HepG2 (cell line): ENCODE data around the gene MTHFD2. TPM values are rescaled to one million over a fixed set of nuclear protein-coding genes. Genes with fewer than 3 reads are reported as not detected.
A peak's percentile ranks its signal among the peaks of the same experiment; 100 is the strongest.

Experiments
- AGO2 ChIP-seq: fragments of 200-400 bp; formaldehyde crosslinking; optimal IDR thresholded peaks from 2 replicates; pipeline ENCODE3; 2017; ENCODE audit warnings: mild to moderate bottlenecking, low read depth, low read length, moderate library complexity
- CBX5 ChIP-seq: sonication (generic); formaldehyde crosslinking; IDR thresholded peaks from 2 replicates; pipeline ENCODE4 v1.4.0; 2020; ENCODE audit warnings: missing genetic modification reagents, borderline replicate concordance
- ELF4 ChIP-seq: sonication (generic); formaldehyde crosslinking; IDR thresholded peaks from 2 replicates; pipeline ENCODE4 v1.5.0; 2020; ENCODE audit warnings: missing genetic modification reagents, mild to moderate bottlenecking, moderate library complexity, borderline replicate concordance
- HMG20B ChIP-seq: conservative IDR thresholded peaks from 2 replicates; pipeline ENCODE4 v1.6.1; 2016; ENCODE audit warnings: missing genetic modification reagents, missing compliant biosample characterization
- ISL2 ChIP-seq: sonication (generic); formaldehyde crosslinking; IDR thresholded peaks from 2 replicates; pipeline ENCODE4 v1.5.0; 2020; ENCODE audit warnings: missing genetic modification reagents
- KLF15 ChIP-seq: sonication (generic); formaldehyde crosslinking; IDR thresholded peaks from 2 replicates; pipeline ENCODE4 v1.8.1; 2023; ENCODE audit warnings: borderline replicate concordance, mild to moderate bottlenecking, inconsistent platforms, missing genetic modification reagents, mixed read lengths
- MAF1 ChIP-seq: sonication (generic); formaldehyde crosslinking; IDR thresholded peaks from 2 replicates; pipeline ENCODE4 v1.5.0; 2020; ENCODE audit warnings: missing genetic modification reagents, borderline replicate concordance
- MATR3 ChIP-seq: sonication (generic); formaldehyde crosslinking; IDR thresholded peaks from 2 replicates; pipeline ENCODE4 v1.4.0; 2020; ENCODE audit warnings: missing genetic modification reagents
- PRPF4 ChIP-seq: fragments of 200-400 bp; formaldehyde crosslinking; IDR thresholded peaks from 2 replicates; pipeline ENCODE4 v1.6.1; 2016; ENCODE audit warnings: low read length, low read depth; ENCODE audit not compliant: poor library complexity, severe bottlenecking
- RAD21 ChIP-seq: fragments of 450-650 bp; formaldehyde crosslinking; IDR thresholded peaks from 2 replicates; pipeline ENCODE4 v1.5.0; 2020; ENCODE audit warnings: mild to moderate bottlenecking
- TBX2 ChIP-seq: sonication (generic); formaldehyde crosslinking; IDR thresholded peaks from 2 replicates; pipeline ENCODE4 v1.5.0; 2020; ENCODE audit warnings: missing genetic modification reagents, mild to moderate bottlenecking, borderline replicate concordance
- ZC3H13 ChIP-seq: sonication (generic); formaldehyde crosslinking; IDR thresholded peaks from 2 replicates; pipeline ENCODE4 v1.8.1; 2023; ENCODE audit warnings: mild to moderate bottlenecking, missing genetic modification reagents, moderate library complexity
- ZFYVE20 ChIP-seq: sonication (generic); formaldehyde crosslinking; IDR thresholded peaks from 2 replicates; pipeline ENCODE4 v1.8.0; 2023; ENCODE audit warnings: low read depth, mild to moderate bottlenecking, moderate library complexity, missing genetic modification reagents, borderline replicate concordance
- ZNF136 ChIP-seq: sonication (generic); formaldehyde crosslinking; IDR thresholded peaks from 2 replicates; pipeline ENCODE4 v1.8.1; 2022; ENCODE audit warnings: low read depth, mild to moderate bottlenecking, moderate library complexity, missing genetic modification reagents
- ZNF431 ChIP-seq: sonication (generic); formaldehyde crosslinking; IDR thresholded peaks from 2 replicates; pipeline ENCODE4 v1.9.0; 2022; ENCODE audit warnings: missing genetic modification reagents, low read depth, mild to moderate bottlenecking, borderline replicate concordance
- ZNF496 ChIP-seq: sonication (generic); formaldehyde crosslinking; IDR thresholded peaks from 2 replicates; pipeline ENCODE4 v1.8.1; 2023; ENCODE audit warnings: mild to moderate bottlenecking, moderate library complexity, missing genetic modification reagents; ENCODE audit not compliant: insufficient replicate concordance
- ZNF891 ChIP-seq: sonication (generic); formaldehyde crosslinking; IDR thresholded peaks from 2 replicates; pipeline ENCODE4 v1.5.0; 2020; ENCODE audit warnings: mild to moderate bottlenecking, missing genetic modification reagents
- polyA plus RNA-seq, 8 experiments: library from polyadenylated mRNA; depleted of rRNA in 3 of 8; stranded (reverse) in 7 of 8; unstranded in 1 of 8; fragments of >200 nt; fragmentation: Illumina TruSeq in 4 of 8; extraction: Trizol in 4 of 8; gene quantifications; 2 replicates each; pipeline versions ENCODE4 v1.2.1 to v1.2.3, GENCODE V29; 2011 to 2016; ENCODE audit warnings: low read depth in 4 of 8, missing spikeins in 1 of 8, mixed read lengths in 1 of 8; ENCODE audit not compliant: insufficient read depth in 1 of 8
- total RNA-seq, 5 experiments: library from RNA; depleted of rRNA; stranded (reverse); fragments of >200 nt; fragmentation: Illumina TruSeq; extraction: Trizol; gene quantifications; 2 replicates each; pipeline ENCODE4 v1.2.3, GENCODE V29; 2016; ENCODE audit warnings: low read depth in 1 of 5
- TF ChIP-seq, protein P1 (sequence below): sonication (generic); formaldehyde crosslinking; IDR thresholded peaks from 2 replicates; pipeline ENCODE4 v1.4.0; 2020; ENCODE audit warnings: missing genetic modification reagents, borderline replicate concordance
- TF ChIP-seq, protein P2 (sequence below): IDR thresholded peaks from 2 replicates; pipeline ENCODE4 v1.4.0; 2020; ENCODE audit warnings: mild to moderate bottlenecking, missing genetic modification reagents

MTHFD2 gene
- total and polyA plus RNA-seq, 2 of the 13 experiments (the other 11 are each of a cell fraction or from before 2014, with no cell fraction given) = 188 to 269 TPM

DNA sequence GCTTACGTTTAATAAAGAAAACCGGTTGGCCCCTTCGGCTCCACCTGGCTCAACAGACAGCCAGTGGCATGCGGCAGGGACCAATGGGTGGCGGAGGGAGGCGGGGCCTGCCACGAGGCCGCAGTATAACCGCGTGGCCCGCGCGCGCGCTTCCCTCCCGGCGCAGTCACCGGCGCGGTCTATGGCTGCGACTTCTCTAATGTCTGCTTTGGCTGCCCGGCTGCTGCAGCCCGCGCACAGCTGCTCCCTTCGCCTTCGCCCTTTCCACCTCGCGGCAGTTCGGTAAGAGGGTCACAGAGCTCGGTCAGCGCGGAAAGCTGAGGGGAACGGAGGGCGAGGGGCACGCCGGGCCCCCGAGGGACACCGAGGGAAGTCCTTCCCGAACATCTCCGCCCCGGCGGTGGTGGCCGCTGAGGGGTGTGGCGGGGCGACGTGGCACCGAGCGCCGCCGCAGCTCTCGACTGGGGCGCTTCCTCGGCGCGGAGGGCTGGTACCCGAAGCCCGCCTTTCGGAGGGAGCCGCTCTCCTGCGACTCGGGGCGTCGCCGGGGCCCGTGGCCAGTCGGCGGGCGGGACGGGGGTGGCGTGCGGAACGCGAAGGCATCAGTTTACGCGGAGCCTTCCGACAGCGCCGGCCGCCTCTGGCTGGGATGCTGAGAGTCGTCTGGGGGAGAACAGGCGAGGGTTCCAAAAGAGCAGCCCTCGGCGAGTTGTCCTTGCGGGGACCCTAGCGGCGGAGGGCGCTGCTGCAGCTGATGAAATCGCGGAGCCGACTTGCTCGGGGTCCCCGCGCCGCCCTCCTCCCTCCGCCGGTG is at the start of gene MTHFD2 (continued):
- TF ChIP-seq, protein P1, sequence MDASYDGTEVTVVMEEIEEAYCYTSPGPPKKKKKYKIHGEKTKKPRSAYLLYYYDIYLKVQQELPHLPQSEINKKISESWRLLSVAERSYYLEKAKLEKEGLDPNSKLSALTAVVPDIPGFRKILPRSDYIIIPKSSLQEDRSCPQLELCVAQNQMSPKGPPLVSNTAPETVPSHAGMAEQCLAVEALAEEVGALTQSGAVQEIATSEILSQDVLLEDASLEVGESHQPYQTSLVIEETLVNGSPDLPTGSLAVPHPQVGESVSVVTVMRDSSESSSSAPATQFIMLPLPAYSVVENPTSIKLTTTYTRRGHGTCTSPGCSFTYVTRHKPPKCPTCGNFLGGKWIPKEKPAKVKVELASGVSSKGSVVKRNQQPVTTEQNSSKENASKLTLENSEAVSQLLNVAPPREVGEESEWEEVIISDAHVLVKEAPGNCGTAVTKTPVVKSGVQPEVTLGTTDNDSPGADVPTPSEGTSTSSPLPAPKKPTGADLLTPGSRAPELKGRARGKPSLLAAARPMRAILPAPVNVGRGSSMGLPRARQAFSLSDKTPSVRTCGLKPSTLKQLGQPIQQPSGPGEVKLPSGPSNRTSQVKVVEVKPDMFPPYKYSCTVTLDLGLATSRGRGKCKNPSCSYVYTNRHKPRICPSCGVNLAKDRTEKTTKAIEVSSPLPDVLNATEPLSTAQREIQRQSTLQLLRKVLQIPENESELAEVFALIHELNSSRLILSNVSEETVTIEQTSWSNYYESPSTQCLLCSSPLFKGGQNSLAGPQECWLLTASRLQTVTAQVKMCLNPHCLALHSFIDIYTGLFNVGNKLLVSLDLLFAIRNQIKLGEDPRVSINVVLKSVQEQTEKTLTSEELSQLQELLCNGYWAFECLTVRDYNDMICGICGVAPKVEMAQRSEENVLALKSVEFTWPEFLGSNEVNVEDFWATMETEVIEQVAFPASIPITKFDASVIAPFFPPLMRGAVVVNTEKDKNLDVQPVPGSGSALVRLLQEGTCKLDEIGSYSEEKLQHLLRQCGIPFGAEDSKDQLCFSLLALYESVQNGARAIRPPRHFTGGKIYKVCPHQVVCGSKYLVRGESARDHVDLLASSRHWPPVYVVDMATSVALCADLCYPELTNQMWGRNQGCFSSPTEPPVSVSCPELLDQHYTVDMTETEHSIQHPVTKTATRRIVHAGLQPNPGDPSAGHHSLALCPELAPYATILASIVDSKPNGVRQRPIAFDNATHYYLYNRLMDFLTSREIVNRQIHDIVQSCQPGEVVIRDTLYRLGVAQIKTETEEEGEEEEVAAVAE (CRISPR knock-in tag) = peak; percentile 93
- TF ChIP-seq ZC3H13 (CRISPR knock-in tag) (peak; percentile 94), ZNF136 (CRISPR knock-in tag) (0 out of 2 replicates have a peak, but pooled peaks have one; percentile 48), MAF1 (CRISPR knock-in tag) (peak; percentile 62; the same call in 1 of the 2 replicates), ZNF431 (CRISPR knock-in tag) (peak; percentile 88), KLF15 (CRISPR knock-in tag) (peak; percentile 81), PRPF4 (no peak), TBX2 (CRISPR knock-in tag) (peak; percentile 72; the same call in 1 of the 2 replicates), ELF4 (CRISPR knock-in tag) (no peak; the same call in 1 of the 2 replicates), CBX5 (CRISPR knock-in tag) (0 out of 2 replicates have a peak, but pooled peaks have one; percentile 29), RAD21 (CRISPR knock-in tag) (peak; percentile 58; the same call in 1 of the 2 replicates), ISL2 (CRISPR knock-in tag) (no peak; the same call in 1 of the 2 replicates), ZFYVE20 (CRISPR knock-in tag) (0 out of 2 replicates have a peak, but pooled peaks have one; percentile 49), AGO2 (peak; percentile 94), ZNF891 (CRISPR knock-in tag) (peak; percentile 94), ZNF496 (no peak), MATR3 (CRISPR knock-in tag) (no peak), HMG20B (CRISPR knock-in tag) (no peak)
- TF ChIP-seq, protein P2, sequence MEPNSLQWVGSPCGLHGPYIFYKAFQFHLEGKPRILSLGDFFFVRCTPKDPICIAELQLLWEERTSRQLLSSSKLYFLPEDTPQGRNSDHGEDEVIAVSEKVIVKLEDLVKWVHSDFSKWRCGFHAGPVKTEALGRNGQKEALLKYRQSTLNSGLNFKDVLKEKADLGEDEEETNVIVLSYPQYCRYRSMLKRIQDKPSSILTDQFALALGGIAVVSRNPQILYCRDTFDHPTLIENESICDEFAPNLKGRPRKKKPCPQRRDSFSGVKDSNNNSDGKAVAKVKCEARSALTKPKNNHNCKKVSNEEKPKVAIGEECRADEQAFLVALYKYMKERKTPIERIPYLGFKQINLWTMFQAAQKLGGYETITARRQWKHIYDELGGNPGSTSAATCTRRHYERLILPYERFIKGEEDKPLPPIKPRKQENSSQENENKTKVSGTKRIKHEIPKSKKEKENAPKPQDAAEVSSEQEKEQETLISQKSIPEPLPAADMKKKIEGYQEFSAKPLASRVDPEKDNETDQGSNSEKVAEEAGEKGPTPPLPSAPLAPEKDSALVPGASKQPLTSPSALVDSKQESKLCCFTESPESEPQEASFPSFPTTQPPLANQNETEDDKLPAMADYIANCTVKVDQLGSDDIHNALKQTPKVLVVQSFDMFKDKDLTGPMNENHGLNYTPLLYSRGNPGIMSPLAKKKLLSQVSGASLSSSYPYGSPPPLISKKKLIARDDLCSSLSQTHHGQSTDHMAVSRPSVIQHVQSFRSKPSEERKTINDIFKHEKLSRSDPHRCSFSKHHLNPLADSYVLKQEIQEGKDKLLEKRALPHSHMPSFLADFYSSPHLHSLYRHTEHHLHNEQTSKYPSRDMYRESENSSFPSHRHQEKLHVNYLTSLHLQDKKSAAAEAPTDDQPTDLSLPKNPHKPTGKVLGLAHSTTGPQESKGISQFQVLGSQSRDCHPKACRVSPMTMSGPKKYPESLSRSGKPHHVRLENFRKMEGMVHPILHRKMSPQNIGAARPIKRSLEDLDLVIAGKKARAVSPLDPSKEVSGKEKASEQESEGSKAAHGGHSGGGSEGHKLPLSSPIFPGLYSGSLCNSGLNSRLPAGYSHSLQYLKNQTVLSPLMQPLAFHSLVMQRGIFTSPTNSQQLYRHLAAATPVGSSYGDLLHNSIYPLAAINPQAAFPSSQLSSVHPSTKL (CRISPR knock-in tag) = peak; percentile 58; the same call in 1 of the 2 replicates
